M059J (cell line): ENCODE results near the gene LCK. TPM values are rescaled to one million over a fixed set of nuclear protein-coding genes. Genes with fewer than 3 reads are reported as not detected.

Source experiments
- DNase-seq: peaks from one replicate; pipeline ENCODE4 v3.0.0-alpha.2; 2012; ENCODE audit warnings: low read depth
- total RNA-seq: library from RNA; depleted of rRNA; stranded (reverse); fragments of >200 nt; shearing (Covaris generic); gene quantifications from 2 replicates; pipeline ENCODE4 v1.2.3, GENCODE V29; 2014; rRNA removed

LCK gene
- total RNA-seq, 1 experiment from 2014 or later = 0.12 TPM

DNA sequence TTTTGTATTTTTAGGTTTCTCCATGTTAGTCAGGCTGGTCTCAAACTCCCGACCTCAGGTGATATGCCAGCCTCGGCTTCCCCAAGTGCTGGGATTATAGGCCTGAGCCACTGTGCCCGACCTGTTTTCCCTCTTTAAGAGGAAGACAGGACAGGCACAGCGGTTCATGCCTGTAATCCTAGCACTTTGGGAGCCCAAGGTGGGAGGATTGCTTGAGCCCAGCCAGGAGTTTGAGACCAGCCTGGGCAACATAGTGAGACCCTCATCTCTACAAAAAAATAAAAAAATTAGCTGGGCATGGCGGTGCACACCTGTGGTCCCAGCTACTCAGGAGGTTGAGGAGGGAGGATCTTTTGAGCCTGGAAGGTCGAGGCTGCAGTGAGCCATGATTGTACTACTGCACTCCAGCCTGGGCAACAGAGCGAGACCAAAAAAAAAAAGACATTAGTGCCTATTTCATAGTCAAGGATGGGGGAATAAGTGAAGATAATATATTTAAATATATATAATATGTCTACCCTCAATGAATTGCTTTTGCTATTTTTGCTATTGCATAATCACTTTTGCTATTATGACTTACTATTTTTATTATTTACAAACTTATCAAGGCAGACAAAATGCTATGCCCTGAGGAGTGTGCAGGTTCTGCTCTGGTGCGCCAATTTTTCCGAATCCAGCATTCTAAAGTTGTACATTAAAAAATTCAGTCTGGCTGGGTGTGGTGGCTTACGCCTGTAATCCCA lies 67.2 kb downstream of the LCK start:
- DNase-seq = no peak

DNA sequence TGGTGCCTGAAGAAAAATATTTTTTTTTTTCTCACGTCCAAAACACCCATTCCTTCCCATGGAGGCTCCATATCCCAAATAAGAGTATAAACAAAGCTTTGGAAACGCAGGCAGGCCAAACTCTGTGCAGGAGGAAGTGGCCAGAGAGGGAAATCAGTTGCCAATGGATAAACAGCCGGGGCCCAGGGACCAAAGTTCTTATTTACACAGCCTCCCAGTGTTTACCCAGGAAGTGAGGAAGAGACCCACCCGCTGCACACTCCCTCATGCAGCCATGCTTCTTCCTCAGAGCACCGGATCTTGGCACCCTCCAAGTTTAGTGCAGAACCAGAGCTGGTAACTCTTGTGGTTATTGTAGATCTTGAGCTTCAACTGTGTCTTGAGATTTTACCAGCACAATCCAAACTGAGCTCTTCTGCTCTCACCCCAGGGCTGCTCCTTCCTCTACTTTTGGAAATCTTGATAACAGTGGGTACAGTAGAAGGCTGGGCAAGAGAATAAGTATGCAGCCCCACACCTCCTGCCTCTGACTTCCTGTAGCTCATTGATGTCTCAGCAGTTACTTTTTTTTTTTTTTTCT lies 70.7 kb downstream of the LCK start:
- DNase-seq = no peak

DNA sequence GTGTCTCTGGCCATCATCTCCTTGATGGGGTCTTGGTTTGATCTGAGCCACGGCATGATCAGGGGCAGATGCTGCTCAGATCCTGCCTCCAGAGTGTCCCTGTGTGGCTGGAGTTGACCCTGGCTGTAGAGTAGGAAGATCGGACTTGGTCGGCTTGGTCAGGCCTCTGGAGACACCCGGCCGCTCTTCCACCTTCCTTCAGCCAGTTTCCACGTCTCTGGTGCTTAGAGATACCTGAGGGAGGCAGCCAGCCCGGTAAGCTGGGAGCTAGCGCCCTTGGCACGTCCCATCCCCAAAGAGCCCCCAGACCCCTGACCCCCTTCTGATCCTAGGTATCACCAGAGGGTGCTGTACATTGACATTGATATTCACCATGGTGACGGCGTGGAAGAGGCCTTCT lies 76.1 kb downstream of the LCK start:
- DNase-seq = no peak

DNA sequence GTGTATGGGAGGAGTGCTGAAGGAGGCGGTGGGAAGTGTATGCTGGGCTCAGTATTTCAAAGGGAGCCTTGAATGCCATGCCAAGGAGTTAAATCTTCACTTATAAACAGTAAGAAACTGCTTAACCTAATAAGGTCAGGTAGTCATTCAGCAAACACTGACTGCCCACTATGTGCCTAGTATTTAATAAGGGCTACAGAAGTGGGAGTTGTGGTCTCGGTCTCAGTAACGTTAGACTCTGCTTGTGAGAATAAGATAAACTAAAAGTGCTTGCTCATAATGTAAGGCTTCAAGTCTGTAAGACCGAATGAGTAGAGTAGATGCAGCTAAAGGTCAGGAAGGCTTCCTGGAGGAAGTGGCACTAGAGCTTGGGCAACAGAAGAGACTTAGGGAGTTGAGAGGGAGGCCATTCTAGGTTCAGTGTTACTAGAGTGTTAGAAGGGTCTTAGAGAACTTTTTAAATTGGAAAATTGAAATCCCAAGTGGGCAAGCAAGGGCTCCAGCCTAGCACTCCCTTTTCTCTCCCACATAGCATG lies 78.9 kb downstream of the LCK start:
- DNase-seq = no peak

DNA sequence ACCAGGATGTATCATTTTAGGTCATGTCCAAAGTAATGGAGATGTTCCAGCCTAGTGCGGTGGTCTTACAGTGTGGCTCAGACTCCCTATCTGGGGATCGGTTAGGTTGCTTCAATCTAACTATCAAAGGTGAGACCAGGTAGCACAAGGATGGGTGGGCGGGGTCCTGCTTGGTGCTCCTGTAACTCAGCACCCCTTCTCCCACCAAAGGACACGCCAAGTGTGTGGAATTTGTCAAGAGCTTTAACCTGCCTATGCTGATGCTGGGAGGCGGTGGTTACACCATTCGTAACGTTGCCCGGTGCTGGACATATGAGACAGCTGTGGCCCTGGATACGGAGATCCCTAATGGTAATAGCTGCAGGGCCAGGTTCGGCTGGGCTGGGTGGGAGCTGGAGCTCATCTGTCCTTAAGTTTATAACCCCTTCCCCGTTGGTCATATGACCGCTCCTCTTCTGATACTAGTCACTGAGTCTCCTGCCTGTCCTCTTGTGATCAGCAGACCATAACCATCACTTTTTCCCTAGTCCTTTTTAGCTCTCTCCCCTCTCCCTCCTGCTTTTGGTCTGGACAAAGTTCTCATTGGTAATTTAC lies 79.6 kb downstream of the LCK start:
- no peak for DNase-seq

DNA sequence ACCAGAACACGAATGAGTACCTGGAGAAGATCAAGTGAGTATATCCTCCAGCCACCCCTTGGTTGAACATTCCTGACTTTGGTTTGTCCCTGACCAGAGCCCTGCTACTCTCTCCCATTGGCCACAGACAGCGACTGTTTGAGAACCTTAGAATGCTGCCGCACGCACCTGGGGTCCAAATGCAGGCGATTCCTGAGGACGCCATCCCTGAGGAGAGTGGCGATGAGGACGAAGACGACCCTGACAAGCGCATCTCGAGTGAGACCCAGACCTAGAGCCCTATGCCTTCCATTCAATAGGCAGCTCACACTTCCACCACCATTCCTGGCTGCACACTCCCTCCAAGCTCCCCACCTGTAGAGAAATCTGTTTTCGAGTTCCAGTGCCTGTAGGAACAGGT lies 80.5 kb downstream of the LCK start:
- DNase-seq = no peak

DNA sequence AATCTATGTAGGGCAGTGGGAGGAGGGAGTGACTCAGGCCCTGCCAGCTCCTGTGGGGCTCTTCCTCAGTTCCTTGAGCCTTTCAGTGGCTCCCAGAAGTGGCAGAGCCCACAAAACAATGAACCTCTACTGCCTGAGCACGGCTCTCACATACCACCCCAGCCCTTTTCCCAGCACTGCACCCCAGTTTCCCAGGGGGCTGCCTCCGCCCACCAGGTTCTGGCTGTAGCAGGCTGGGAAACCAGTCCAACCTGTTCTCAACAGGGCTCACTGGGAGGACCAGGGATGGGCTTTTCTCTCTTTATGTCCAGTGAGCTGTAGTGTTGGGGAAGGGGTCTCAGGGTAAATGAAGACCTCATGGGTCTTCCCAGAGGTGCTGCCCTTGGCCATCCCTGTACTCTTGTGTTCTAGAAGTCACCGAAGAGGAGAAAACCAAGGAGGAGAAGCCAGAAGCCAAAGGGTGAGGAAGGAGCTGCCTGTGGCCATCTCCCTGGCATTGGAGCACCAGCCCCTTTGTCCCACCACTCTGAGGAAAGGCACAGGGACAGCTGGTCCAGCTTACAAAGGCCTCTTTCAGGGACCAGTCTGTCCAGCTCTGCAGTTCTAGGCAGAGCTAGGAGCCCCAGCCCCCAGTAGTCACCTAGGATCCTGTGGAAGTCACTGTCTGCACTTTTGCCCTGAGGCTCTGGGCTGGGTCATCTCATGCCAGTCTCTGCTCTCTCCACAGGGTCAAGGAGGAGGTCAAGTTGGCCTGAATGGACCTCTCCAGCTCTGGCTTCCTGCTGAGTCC lies 81.4 kb downstream of the LCK start:
- peak; percentile 60 for DNase-seq

DNA sequence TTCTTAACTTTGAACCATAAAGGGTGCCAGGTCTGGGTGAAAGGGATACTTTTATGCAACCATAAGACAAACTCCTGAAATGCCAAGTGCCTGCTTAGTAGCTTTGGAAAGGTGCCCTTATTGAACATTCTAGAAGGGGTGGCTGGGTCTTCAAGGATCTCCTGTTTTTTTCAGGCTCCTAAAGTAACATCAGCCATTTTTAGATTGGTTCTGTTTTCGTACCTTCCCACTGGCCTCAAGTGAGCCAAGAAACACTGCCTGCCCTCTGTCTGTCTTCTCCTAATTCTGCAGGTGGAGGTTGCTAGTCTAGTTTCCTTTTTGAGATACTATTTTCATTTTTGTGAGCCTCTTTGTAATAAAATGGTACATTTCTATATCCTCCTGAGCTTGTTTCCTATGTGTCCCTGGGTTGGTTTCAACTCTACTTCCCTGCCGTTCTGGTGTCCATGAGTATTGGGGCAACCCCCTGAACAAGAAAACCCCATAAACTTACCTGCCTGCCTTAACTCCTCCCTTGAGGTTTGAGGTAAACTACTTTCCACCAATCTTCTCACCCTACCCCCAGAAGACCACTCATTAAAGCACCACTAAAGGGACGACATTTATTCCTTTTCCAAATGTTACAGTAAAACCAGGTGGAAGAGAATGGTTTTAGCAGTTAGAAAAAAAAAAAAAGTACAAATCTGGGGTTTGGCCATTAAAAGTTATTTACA lies 82.3 kb downstream of the LCK start:
- DNase-seq = no peak

DNA sequence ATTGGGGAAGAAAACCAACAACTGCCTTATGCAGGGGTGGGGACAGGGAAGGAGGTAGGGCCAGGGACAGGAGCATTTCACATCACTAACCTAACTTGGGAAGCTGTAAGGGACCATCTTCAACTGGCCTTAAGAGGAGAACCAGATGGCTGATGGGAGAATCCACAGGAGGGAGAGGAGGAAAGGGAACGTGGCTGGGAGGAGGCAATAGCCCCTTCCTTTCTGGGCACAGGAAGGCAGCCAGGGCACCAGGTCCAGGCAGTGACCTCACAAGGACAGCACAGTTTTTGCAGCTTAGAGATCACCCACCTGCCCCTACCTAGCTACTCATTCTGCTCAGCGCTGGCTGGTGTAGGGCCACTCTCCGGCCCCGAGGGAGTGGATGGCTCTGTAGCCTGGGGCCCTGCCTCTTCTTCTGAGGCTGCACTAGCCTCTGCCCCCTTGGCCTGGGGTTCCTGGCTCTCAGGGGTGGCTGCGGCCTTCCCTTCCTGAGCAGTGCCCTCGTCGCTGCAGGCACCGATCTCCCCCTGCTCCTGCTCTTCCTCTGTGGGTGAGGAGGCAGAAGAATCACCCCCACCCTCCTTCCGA lies 83.3 kb downstream of the LCK start:
- DNase-seq = no peak

DNA sequence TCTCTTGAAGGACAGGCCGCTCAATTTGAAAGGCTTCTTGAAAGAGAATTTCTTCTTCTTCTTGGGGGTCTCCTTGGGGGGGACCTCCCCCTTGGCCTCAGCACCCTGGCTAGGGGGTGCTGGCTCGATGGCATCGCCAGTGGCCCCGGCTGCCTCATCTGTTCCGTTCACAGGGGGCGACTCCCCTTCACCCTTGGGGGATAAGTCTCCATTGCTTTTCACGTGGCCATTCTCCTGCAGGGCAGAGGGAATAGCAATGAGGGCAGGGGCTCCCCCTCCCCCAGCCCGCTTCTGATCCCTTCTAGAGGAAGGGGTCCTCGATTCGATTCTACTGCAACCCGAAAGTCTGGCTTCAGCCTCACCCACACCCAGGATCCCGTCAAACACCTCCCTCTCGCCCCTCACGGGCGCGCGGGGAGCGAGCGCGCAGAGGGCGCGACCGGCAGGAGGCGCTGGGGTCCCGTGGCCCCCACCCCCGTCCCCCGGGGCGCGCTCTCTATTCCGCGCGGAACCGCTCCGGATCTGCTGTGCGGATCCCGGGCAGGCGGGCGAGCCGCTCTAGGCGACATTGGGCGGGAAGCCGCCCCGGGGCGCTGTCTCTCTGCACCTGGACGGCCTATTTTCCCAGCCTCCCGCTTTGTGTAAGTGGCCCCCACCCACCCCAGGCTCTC lies 83.9 kb downstream of the LCK start:
- DNase-seq = peak; percentile 49

DNA sequence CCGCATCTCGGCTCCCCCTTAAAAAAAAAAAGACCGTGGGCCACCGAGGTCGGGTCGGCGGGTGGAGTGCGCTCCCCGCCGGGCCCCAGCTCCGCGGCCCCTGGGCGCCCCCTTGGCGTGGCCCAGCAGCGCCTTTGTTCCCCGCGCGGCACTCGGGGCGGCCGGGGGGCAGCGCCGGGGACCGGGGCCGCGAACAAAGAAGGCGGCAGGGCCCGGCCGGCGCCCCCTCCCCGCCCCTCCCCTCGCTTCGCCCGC lies 84.4 kb downstream of the LCK start:
- DNase-seq = no peak

Other genes starting within 250 kb of the LCK start
- 59.2 and 102 TPM in 2 replicates for gene KHDRBS1, start 237.4 kb upstream of the LCK start, total RNA-seq
- 13.9 and 16.1 TPM in 2 replicates for gene TMEM39B, start 178.3 kb upstream of the LCK start, total RNA-seq
- gene KPNA6, start 143.2 kb upstream of the LCK start, total RNA-seq = 49.8 and 73.0 TPM in 2 replicates
- gene TXLNA, start 71.6 kb upstream of the LCK start, total RNA-seq = 62.5 and 102 TPM in 2 replicates
- 8.8 and 9.4 TPM in 2 replicates for gene CCDC28B, start 50.7 kb upstream of the LCK start, total RNA-seq
- gene IQCC, start 45.6 kb upstream of the LCK start, total RNA-seq = 6.9 and 8.7 TPM in 2 replicates
- gene DCDC2B, start 42.2 kb upstream of the LCK start, total RNA-seq = not detected in 2 replicates
- 12.0 and 12.3 TPM in 2 replicates for gene TMEM234, start 28.9 kb upstream of the LCK start, total RNA-seq
- gene EIF3I, start 28.9 kb upstream of the LCK start, total RNA-seq = 517 and 553 TPM in 2 replicates
- gene FAM167B, start 4.0 kb upstream of the LCK start, total RNA-seq = 0.20 and 1.4 TPM in 2 replicates
- gene HDAC1, start 40.8 kb downstream of the LCK start, total RNA-seq = 158 and 171 TPM in 2 replicates
- 73.3 and 110 TPM in 2 replicates for gene MARCKSL1, start 85.0 kb downstream of the LCK start, total RNA-seq
- 0.42 and 1.2 TPM in 2 replicates for gene FAM229A, start 111.2 kb downstream of the LCK start, total RNA-seq
- gene TSSK3, start 111.3 kb downstream of the LCK start, total RNA-seq = 0.07 TPM in 1 of 2 replicates, not detected in the other
- gene BSDC1, start 143.2 kb downstream of the LCK start, total RNA-seq = 86.0 and 91.7 TPM in 2 replicates
- 0.02 and 0.32 TPM in 2 replicates for gene ZBTB8B, start 213.8 kb downstream of the LCK start, total RNA-seq